Nephron progenitor cell (in vitro differentiated cells): ENCODE measurements around the gene OTOP2.

ENCODE experiments used
- DNase-seq: peaks from one replicate; pipeline ENCODE4 v3.0.0; 2021
- H3K27ac Mint-ChIP-seq: 2 replicates; pipeline ENCODE4 v1.8.0; 2021; ENCODE audit warnings: mild to moderate bottlenecking, moderate library complexity, mixed read lengths
- H3K27me3 Mint-ChIP-seq: 2 replicates; pipeline ENCODE4 v1.8.0; 2021; ENCODE audit warnings: mild to moderate bottlenecking, low read depth, mixed read lengths; ENCODE audit not compliant: poor library complexity
- H3K36me3 Mint-ChIP-seq: 2 replicates; pipeline ENCODE4 v1.8.0; 2021; ENCODE audit warnings: low read depth, mixed read lengths
- H3K4me1 Mint-ChIP-seq: 2 replicates; pipeline ENCODE4 v1.8.0; 2021; ENCODE audit warnings: mixed read lengths
- H3K4me3 Mint-ChIP-seq: 2 replicates; pipeline ENCODE4 v1.8.0; 2021; ENCODE audit warnings: mild to moderate bottlenecking, moderate library complexity, mixed read lengths
- H3K9me3 Mint-ChIP-seq: 2 replicates; pipeline ENCODE4 v1.8.0; 2021; ENCODE audit warnings: mild to moderate bottlenecking, moderate library complexity, mixed read lengths
- TF ChIP-seq, protein P1 (sequence below): fragments of 200-600 bp; sonication (generic); IDR thresholded peaks from 2 replicates; pipeline ENCODE4 v1.5.0; 2021; ENCODE audit warnings: antibody characterized with exemption

Gene OTOP2

DNA sequence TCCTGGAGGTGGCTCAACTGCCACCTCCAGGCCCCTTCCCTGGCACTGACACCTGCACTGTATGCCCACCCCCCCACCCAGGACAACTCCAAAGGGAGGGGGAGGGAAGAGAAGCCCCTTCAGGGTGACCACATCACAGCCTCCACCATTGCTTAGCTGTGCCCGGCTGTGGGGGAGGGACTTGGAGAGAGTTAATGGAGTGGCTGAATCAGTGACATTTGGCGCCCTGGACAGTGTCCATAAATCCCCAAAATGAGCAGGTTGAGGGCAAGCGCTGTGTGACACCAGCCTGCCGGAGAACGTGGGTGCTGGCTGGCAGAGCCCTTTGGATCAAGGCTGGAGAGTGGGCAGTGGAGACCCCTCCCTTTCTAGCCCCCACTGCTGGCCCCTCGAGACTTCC is 1.9 kb upstream of the OTOP2 start:
- no peak overlapping the region for H3K27ac Mint-ChIP-seq
- TF ChIP-seq, protein P1, sequence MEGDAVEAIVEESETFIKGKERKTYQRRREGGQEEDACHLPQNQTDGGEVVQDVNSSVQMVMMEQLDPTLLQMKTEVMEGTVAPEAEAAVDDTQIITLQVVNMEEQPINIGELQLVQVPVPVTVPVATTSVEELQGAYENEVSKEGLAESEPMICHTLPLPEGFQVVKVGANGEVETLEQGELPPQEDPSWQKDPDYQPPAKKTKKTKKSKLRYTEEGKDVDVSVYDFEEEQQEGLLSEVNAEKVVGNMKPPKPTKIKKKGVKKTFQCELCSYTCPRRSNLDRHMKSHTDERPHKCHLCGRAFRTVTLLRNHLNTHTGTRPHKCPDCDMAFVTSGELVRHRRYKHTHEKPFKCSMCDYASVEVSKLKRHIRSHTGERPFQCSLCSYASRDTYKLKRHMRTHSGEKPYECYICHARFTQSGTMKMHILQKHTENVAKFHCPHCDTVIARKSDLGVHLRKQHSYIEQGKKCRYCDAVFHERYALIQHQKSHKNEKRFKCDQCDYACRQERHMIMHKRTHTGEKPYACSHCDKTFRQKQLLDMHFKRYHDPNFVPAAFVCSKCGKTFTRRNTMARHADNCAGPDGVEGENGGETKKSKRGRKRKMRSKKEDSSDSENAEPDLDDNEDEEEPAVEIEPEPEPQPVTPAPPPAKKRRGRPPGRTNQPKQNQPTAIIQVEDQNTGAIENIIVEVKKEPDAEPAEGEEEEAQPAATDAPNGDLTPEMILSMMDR, result no peak
- peak; percentile 39 for DNase-seq
- H3K9me3 Mint-ChIP-seq, result no peaks in the 10 kb centered on the region
- H3K27me3 Mint-ChIP-seq, result peaks cover 68% of the 10 kb centered on the region
- peak overlapping the region; percentile 72 for H3K4me3 Mint-ChIP-seq
- peaks cover 31% of the 10 kb centered on the region for H3K4me1 Mint-ChIP-seq
- no peaks in the 10 kb centered on the region for H3K36me3 Mint-ChIP-seq

DNA sequence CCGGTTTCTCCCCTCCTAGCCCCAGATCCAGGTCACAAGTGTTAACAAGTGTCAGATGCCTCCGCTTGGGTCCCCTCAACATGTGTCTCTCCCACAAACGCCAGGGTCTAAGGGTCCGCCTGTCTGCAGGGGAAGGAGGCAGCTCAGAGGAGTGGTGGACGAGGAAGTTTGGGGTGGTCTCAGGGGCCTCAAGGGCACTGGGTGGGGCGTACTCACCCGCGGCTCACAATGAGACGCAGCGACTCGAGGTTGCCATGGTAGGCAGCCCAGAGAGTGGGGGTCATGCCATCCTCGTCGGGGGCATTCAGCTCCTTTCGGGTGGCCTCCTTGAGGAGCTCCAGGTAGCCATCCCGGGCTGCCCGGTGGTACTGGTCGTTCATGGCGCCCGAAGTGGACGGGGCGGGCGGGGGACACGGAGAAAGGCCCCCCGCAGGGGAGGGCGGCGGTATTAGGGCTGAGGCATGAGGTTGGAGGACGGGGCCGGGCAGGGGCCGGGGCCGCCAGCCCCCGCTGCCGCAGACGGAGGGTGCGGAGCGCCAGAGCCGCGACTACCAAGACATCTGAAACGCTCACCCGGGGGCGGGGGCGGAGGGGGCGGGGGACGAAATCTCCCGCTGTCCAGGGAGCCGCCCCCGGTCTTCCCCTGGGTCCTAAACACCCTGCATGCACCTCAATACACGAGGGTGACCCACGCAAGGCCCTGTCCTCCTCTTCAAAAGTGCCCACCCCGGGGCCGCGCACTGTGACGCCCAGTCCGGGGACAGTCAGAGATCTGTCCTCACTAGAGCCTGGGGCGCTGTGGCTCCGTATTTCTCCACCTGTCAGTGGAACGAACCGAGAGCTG is 1.2 kb upstream of the OTOP2 start, which contains the start of gene USH1G:
USH1G (minus strand) TSS at position 562 of the 844 bp plus-strand sequence; CDS start at position 380, 182 bp downstream.
- Mint-ChIP-seq H3K4me3 (peak within 1 kb of the TSS; percentile 72), H3K4me1 (peaks cover 31% of the 10 kb centered on the region), H3K27me3 (peaks cover 75% of the 10 kb centered on the region), H3K27ac (no peak within 1 kb of the TSS), H3K9me3 (no peaks in the 10 kb centered on the region), H3K36me3 (no peaks in the 10 kb centered on the region)
- TF ChIP-seq, protein P1, result no peak
- DNase-seq, result peak; percentile 51

DNA sequence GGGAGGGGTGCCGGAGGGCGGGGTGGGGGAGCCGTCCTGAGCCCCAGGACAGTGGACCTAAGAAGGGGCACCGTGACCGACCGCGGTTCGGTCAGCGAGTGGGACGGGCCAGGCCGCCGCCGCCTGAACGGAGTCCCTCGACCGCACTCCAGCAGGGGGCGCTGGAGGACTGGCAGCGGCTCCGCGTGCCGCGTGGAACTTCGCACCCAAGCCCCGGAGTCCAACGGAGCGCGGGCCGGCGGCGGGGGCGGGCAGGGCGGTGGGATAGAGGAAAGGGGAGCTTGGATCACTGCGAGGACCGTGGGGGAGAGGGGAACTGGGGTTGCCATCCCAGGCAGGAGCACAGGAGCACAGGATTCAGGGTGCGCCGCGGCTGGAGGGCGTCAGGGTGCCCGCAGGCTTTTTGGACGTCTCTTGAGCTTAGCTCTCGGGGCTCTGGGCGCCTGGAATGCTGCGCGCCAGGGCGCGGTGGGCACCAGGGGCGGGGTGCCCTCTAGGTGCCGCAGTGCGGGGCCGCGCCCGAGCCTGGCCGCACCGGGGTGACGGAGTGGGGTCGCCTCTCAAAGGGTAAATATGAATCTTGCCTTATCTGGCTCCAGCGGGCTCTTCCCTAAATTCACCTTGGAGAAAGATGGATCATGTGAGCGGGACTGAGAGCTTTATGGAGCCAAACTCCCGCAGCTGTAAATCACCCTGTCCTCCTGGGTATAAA is 379 bp upstream of the OTOP2 start:
- Mint-ChIP-seq H3K36me3 (no peaks in the 10 kb centered on the region), H3K4me1 (peaks cover 31% of the 10 kb centered on the region), H3K27ac (no peak overlapping the region), H3K27me3 (peaks cover 79% of the 10 kb centered on the region), H3K4me3 (peak overlapping the region; percentile 64), H3K9me3 (no peaks in the 10 kb centered on the region)
- TF ChIP-seq, protein P1, result peak; percentile 92
- peak; percentile 87 for DNase-seq

DNA sequence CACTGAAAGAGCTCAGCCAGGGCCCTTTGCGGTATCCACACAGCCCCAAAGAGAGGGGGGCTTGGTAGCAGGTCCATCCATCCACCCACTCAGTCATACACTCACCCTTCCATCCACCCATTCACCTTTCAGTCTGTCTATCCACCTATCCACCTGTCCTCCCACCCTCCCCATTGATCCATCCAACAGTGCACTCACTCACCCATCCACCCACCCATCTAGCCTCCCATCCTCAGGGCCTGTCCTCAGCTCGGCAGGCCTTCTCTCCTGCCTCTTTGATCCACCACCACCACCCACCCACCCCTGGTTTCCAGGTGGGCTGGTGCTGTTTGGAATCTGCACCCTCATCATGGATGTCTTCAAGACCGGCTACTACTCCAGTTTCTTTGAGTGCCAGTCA is 1.2 kb downstream of the OTOP2 start:
- no peaks in the 10 kb centered on the region for H3K36me3 Mint-ChIP-seq
- H3K27me3 Mint-ChIP-seq, result peaks cover 94% of the 10 kb centered on the region
- no peak for DNase-seq
- H3K9me3 Mint-ChIP-seq, result no peaks in the 10 kb centered on the region
- TF ChIP-seq, protein P1, result no peak
- no peak overlapping the region for H3K4me3 Mint-ChIP-seq
- peaks cover 31% of the 10 kb centered on the region for H3K4me1 Mint-ChIP-seq
- H3K27ac Mint-ChIP-seq, result no peak overlapping the region

DNA sequence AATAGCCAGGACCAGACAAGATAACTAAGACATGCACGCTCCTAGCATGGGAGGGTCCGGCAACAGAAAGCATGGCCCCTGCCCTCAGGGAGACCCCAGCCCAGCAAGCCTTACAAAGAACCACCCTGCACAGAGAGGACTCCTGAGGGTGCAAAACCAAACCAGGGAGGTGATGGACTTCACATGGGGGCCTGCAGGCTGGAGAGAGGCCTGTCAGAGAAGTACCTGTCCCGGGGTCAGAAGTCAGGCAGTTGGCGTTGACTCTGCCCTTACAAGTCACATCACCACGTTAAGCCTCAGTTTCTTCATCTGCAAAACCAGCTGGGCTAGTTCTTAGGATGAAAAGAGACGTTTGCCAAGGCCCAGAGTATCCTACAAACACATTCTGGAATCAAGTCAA is 4.7 kb downstream of the OTOP2 start:
- no peak for DNase-seq
- Mint-ChIP-seq H3K27me3 (peaks cover 100% of the 10 kb centered on the region), H3K4me3 (no peak overlapping the region), H3K36me3 (no peaks in the 10 kb centered on the region), H3K27ac (no peak overlapping the region), H3K4me1 (peaks cover 5% of the 10 kb centered on the region), H3K9me3 (no peaks in the 10 kb centered on the region)
- TF ChIP-seq, protein P1, result no peak
